AG09319 (cell line): ENCODE results near the gene CCDC169.
"Not testable (repeated sequence)": the region's sequence is repeated elsewhere in the genome, so short reads cannot be mapped to it uniquely, and the experiment has no call there.

Source experiments
- DNase-seq: peaks from one replicate; pipeline ENCODE4 v3.0.0-alpha.2; 2010; ENCODE audit warnings: low read depth; ENCODE audit errors: extremely low read depth
- CTCF ChIP-seq: IDR thresholded peaks from 2 replicates; pipeline ENCODE4 v1.5.1; 2011; ENCODE audit warnings: low read depth, mild to moderate bottlenecking, inconsistent platforms, low read length, moderate library complexity

Gene CCDC169

GRCh38 chr13:36328821-36329220 lies 31.2 kb upstream of the CCDC169 start:
- TF ChIP-seq CTCF = no peak

GRCh38 chr13:36325912-36326311 lies 28.3 kb upstream of the CCDC169 start:
- DNase-seq = no peak
- TF ChIP-seq CTCF = no peak

More at GRCh38 chr13:36328821-36329220, 31.2 kb upstream of the CCDC169 start:
- DNase-seq = no peak

- DNase-seq = not testable (repeated sequence)
Observed at GRCh38 chr13:36324881-36325280, 27.3 kb upstream of the CCDC169 start.

- no peak for TF ChIP-seq CTCF
- DNase-seq = no peak
Observed at GRCh38 chr13:36323951-36324566, 26.4 kb upstream of the CCDC169 start.

GRCh38 chr13:36323408-36323807 lies 25.8 kb upstream of the CCDC169 start:
- no peak for DNase-seq
- no peak for TF ChIP-seq CTCF

GRCh38 chr13:36319793-36320192 lies 22.2 kb upstream of the CCDC169 start:
- not testable (repeated sequence) for DNase-seq

- TF ChIP-seq CTCF = no peak
Observed at GRCh38 chr13:36313047-36313969, 15.7 kb upstream of the CCDC169 start.

GRCh38 chr13:36310417-36311108 lies 12.9 kb upstream of the CCDC169 start:
- no peak for TF ChIP-seq CTCF

More at GRCh38 chr13:36313047-36313969, 15.7 kb upstream of the CCDC169 start:
- DNase-seq = no peak

More at GRCh38 chr13:36310417-36311108, 12.9 kb upstream of the CCDC169 start:
- no peak for DNase-seq
